HFF-Myc (cell line): ENCODE results near the gene FLYWCH1.

Experiments
- DNase-seq: peaks from one replicate; pipeline ENCODE4 v3.0.0-alpha.2; 2011; ENCODE audit warnings: low read depth; ENCODE audit errors: extremely low read depth
- H3K4me3 ChIP-seq: replicated peaks from 2 replicates; pipeline ENCODE4 v1.5.1; 2011; ENCODE audit warnings: low read depth, mild to moderate bottlenecking, control low read depth, low read length
- CTCF ChIP-seq: IDR thresholded peaks from 2 replicates; pipeline ENCODE4 v1.5.1; 2012; ENCODE audit warnings: mild to moderate bottlenecking, low read depth, low read length, control low read depth; ENCODE audit errors: missing control alignments

FLYWCH1 gene

GRCh38 chr16:2914233-2914632 lies 2.5 kb downstream of the FLYWCH1 start:
- TF ChIP-seq CTCF = no peak
- no peak overlapping the region for H3K4me3 ChIP-seq
- DNase-seq = no peak

- no peak overlapping the region for H3K4me3 ChIP-seq
- no peak for DNase-seq
- no peak for TF ChIP-seq CTCF
These were observed 3.6 kb downstream of the FLYWCH1 start for GRCh38 chr16:2915196-2915929.

- H3K4me3 ChIP-seq = no peak overlapping the region
- peak; percentile 75 for DNase-seq
- peak; percentile 82 for TF ChIP-seq CTCF
These were observed 8.0 kb downstream of the FLYWCH1 start for GRCh38 chr16:2919511-2920255.

- DNase-seq = no peak
- no peak overlapping the region for H3K4me3 ChIP-seq
- no peak for TF ChIP-seq CTCF
These were observed 11.8 kb downstream of the FLYWCH1 start for GRCh38 chr16:2923481-2923880.

- no peak overlapping the region for H3K4me3 ChIP-seq
- DNase-seq = no peak
- no peak for TF ChIP-seq CTCF
These were observed 13.4 kb downstream of the FLYWCH1 start for GRCh38 chr16:2924901-2925755.

- no peak overlapping the region for H3K4me3 ChIP-seq
- DNase-seq = no peak
These were observed 14.4 kb downstream of the FLYWCH1 start for GRCh38 chr16:2925951-2926649.

More at GRCh38 chr16:2925951-2926649, 14.4 kb downstream of the FLYWCH1 start:
- TF ChIP-seq CTCF = no peak
